HG02981 (cell line): ENCODE measurements around the gene CGA.

Experiments used
- ATAC-seq: cut with Tn5 transposase; IDR thresholded peaks from one replicate; pipeline ENCODE4 v1.9.1; 2021; ENCODE audit warnings: mild to moderate bottlenecking, moderate library complexity; ENCODE audit not compliant: unreplicated experiment

Gene CGA

GRCh38 chr6:87092435-87092834, 2.5 kb downstream of the CGA start:
- no peak for ATAC-seq

- ATAC-seq, result no peak
Observed at GRCh38 chr6:87089135-87089534, 5.8 kb downstream of the CGA start.

- no peak for ATAC-seq
Observed at GRCh38 chr6:87088076-87088475, 6.8 kb downstream of the CGA start.

- ATAC-seq, result no peak
Observed at GRCh38 chr6:87082160-87082721, 12.7 kb downstream of the CGA start.

- peak; percentile 89 for ATAC-seq
Observed at GRCh38 chr6:87078983-87079616, 15.8 kb downstream of the CGA start.

GRCh38 chr6:87075168-87075567, 19.7 kb downstream of the CGA start:
- ATAC-seq, result no peak

- no peak for ATAC-seq
Observed at GRCh38 chr6:87074101-87074621, 20.7 kb downstream of the CGA start.

GRCh38 chr6:87071683-87072082, 23.2 kb downstream of the CGA start:
- ATAC-seq, result no peak

GRCh38 chr6:87070741-87071140, 24.2 kb downstream of the CGA start:
- no peak for ATAC-seq

- ATAC-seq, result no peak
Observed at GRCh38 chr6:87068795-87069194, 26.1 kb downstream of the CGA start.

- no peak for ATAC-seq
Observed at GRCh38 chr6:87066449-87067333, 28.2 kb downstream of the CGA start.

- ATAC-seq, result no peak
Observed at GRCh38 chr6:87065117-87065516, 29.8 kb downstream of the CGA start.

GRCh38 chr6:87059943-87060342, 35.0 kb downstream of the CGA start:
- ATAC-seq, result no peak

- no peak for ATAC-seq
Observed at GRCh38 chr6:87054143-87054833, 40.6 kb downstream of the CGA start.

GRCh38 chr6:87053312-87053711, 41.6 kb downstream of the CGA start:
- ATAC-seq, result no peak

- ATAC-seq, result peak; percentile 49
Observed at GRCh38 chr6:87049779-87050178, 45.1 kb downstream of the CGA start.

GRCh38 chr6:87045521-87046075, 49.3 kb downstream of the CGA start:
- no peak for ATAC-seq

- ATAC-seq, result no peak
Observed at GRCh38 chr6:87040729-87041128, 54.2 kb downstream of the CGA start.
